Suprapubic skin (tissue), 4 donors: ENCODE data around the gene FEM1C. TPM values are rescaled to one million over a fixed set of nuclear protein-coding genes. Genes with fewer than 3 reads are reported as not detected.
"Not testable (repeated sequence)": the region's sequence is repeated elsewhere in the genome, so short reads cannot be mapped to it uniquely, and the experiment has no call there.

ENCODE experiments used
- DNase-seq, 2 donors: peaks; one replicate each; pipeline ENCODE4 v3.0.0-alpha.2; 2019; ENCODE audit warnings: low spot score in 2 of 2
- H3K27ac ChIP-seq: fragments of 200-600 bp; sonication (generic); one replicate; pipeline ENCODE4 v1.5.1; 2019
- H3K27me3 ChIP-seq: fragments of 200-600 bp; sonication (generic); one replicate; pipeline ENCODE4 v1.5.1; 2019
- H3K36me3 ChIP-seq: fragments of 200-600 bp; sonication (generic); one replicate; pipeline ENCODE4 v1.5.1; 2019
- H3K4me1 ChIP-seq: fragments of 200-600 bp; sonication (generic); one replicate; pipeline ENCODE4 v1.5.1; 2019
- H3K4me3 ChIP-seq: fragments of 200-600 bp; sonication (generic); one replicate; pipeline ENCODE4 v1.5.1; 2019; ENCODE audit warnings: mild to moderate bottlenecking
- H3K9me3 ChIP-seq: fragments of 200-600 bp; sonication (generic); one replicate; pipeline ENCODE4 v1.5.1; 2019
- EP300 ChIP-seq: sonication (generic); formaldehyde crosslinking; IDR thresholded peaks from one replicate; pipeline ENCODE4 v1.6.1; 2017; ENCODE audit warnings: antibody characterized with exemption
- POLR2A ChIP-seq, 2 donors: fragments of 450-650 bp; IDR thresholded peaks; one replicate each; pipeline ENCODE4 v1.6.1; 2017; ENCODE audit warnings: antibody characterized with exemption in 2 of 2, mild to moderate bottlenecking in 2 of 2, moderate library complexity in 2 of 2
- POLR2AphosphoS5 ChIP-seq, 3 donors: sonication (generic); formaldehyde crosslinking; IDR thresholded peaks; one replicate each; pipeline ENCODE4 v1.6.1; 2017; ENCODE audit warnings: antibody characterized with exemption in 3 of 3
- WGBS: methylation state at CpG from one replicate; pipeline ENCODE4 v1.1.5; 2018; 5-methylcytosine and 5-hydroxymethylcytosine counted together
- total RNA-seq, 4 donors: library from RNA; depleted of rRNA; stranded (reverse); fragments of >200 nt; gene quantifications; one replicate each; pipeline ENCODE4 v1.1.0, GENCODE V29; 2016
- TF ChIP-seq, protein P1 (sequence below), 2 donors: fragments of 200-600 bp in 1 of 2; fragments of 450-650 bp in 1 of 2; sonication (generic) in 1 of 2; IDR thresholded peaks; one replicate each; pipeline ENCODE4 v1.5.1; 2016 to 2019; ENCODE audit warnings: antibody characterized with exemption in 2 of 2, mild to moderate bottlenecking in 1 of 2, moderate library complexity in 1 of 2

FEM1C gene
- total RNA-seq, 4 donors from 2014 or later, result 15.4 to 17.8 (median 16.5) TPM

DNA sequence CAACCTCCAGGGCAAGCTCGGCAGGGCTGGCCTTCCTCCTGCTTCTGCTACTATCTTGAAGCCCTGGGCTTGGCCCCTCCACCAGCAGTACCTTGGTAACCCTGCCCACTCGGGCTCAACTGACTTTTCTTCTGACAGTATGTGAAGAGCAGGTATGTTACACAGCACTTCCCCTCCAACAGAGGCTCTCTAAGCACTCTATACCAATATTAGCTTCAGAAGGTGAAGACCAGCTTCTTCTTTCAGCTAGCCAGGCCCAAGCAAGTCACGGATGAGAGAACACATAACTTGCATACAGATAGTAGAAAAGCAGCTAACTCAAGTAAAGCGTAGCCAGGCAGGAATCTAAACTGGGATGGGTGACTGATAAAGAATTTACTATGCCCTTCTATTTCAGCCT is 64.3 kb downstream of the FEM1C start:
- 87% methylated on average over 4 of the region's 4 CpGs for WGBS
- H3K36me3 ChIP-seq, result no peaks in the 10 kb centered on the region
- TF ChIP-seq, protein P1, sequence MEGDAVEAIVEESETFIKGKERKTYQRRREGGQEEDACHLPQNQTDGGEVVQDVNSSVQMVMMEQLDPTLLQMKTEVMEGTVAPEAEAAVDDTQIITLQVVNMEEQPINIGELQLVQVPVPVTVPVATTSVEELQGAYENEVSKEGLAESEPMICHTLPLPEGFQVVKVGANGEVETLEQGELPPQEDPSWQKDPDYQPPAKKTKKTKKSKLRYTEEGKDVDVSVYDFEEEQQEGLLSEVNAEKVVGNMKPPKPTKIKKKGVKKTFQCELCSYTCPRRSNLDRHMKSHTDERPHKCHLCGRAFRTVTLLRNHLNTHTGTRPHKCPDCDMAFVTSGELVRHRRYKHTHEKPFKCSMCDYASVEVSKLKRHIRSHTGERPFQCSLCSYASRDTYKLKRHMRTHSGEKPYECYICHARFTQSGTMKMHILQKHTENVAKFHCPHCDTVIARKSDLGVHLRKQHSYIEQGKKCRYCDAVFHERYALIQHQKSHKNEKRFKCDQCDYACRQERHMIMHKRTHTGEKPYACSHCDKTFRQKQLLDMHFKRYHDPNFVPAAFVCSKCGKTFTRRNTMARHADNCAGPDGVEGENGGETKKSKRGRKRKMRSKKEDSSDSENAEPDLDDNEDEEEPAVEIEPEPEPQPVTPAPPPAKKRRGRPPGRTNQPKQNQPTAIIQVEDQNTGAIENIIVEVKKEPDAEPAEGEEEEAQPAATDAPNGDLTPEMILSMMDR (IDR thresholded peaks at IDR 0.05), result no peak
- TF ChIP-seq POLR2AphosphoS5 (IDR thresholded peaks at IDR 0.05), result no peak
- no peak for TF ChIP-seq POLR2A (IDR thresholded peaks at IDR 0.05)
- no peak for TF ChIP-seq EP300

DNA sequence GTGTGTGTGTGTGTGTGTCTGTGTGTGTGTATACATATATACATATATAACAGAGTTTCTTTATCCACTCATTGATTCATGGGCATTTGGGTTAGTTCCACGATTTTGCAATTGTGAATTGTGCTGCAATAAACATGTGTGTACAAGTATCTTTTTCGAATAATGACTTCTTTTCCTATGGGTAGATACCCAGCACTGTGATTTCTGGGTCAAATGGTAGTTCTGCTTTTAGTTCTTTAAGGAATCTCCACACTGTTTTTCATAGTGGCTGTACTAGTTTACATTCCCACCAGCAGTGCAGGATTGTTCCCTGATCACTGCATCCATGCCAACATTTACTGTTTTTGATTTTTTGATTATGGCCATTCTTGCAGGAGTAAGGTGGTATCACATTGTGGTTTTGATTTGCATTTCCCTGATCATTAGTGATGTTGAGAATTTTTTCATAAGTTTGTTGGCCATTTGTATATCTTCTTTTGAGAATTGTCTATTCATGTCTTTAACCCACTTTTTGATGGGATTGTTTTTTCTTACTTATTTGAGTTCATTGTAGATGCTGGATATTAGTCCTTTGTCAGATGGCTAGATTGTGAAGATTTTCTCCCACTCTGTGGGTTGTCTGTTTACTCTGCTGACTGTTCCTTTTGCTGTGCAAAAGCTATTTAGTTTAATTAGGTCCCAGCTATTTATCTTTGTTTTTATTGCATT is 65.3 kb downstream of the FEM1C start:
- not testable (repeated sequence) for DNase-seq, H3K27ac ChIP-seq, H3K27me3 ChIP-seq, H3K4me3 ChIP-seq, H3K36me3 ChIP-seq, H3K4me1 ChIP-seq, H3K9me3 ChIP-seq
- WGBS, result 53% methylated on average over 2 of the region's 2 CpGs

More for the DNA sequence above, 64.3 kb downstream of the FEM1C start:
- Histone ChIP-seq H3K4me3 (no peak overlapping the region), H3K27ac (no peak overlapping the region), H3K27me3 (peaks cover 3% of the 10 kb centered on the region), H3K9me3 (no peaks in the 10 kb centered on the region), H3K4me1 (no peaks in the 10 kb centered on the region)
- no peak for DNase-seq

DNA sequence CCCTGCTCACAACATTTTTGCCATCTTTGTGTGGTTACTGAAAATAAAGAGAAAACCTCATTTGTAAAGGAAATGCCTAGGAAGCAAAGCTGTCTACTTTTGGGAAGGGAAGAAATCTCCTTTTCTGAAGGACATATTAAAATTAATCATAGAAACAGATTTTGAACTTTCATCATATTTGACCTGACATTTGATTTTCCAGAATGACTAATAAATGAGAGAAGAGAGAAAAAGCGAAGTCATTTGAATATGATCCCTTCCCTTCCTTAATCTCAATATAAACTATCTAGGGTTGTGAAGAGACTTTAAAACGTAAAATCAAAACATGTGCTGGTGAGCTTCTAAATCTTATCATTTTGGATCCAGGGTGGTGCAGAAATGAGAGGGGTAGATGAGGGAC is 66.3 kb downstream of the FEM1C start:
- Histone ChIP-seq H3K9me3 (no peaks in the 10 kb centered on the region), H3K36me3 (no peaks in the 10 kb centered on the region), H3K4me1 (no peaks in the 10 kb centered on the region), H3K27me3 (peaks cover 3% of the 10 kb centered on the region), H3K27ac (no peak overlapping the region), H3K4me3 (no peak overlapping the region)
- WGBS, result 83% methylated on average over 2 of the region's 2 CpGs
- no peak for DNase-seq
- TF ChIP-seq, protein P1 (IDR thresholded peaks at IDR 0.05), result no peak

DNA sequence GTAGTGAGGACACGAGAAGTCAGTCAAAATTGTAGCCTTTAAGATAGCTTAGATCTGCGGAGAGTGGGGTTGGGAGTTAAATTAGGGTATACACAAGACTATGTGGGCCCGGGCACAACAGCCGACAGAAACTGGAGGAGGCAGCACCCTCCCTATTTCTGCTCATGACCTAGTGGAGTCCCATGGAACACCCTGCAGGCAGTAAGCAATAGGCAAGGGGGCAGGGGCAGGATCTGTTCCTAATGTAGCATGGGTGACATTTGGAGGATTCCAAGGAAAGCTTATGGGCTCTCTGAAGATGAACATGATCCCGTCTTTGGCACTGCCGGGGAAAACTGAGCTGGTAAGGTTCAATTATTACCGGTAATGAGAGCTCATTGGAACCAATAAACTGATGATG is 67.0 kb downstream of the FEM1C start:
- Histone ChIP-seq H3K27me3 (peaks cover 3% of the 10 kb centered on the region), H3K27ac (no peak overlapping the region), H3K9me3 (no peaks in the 10 kb centered on the region), H3K4me1 (peaks cover 4% of the 10 kb centered on the region), H3K4me3 (no peak overlapping the region), H3K36me3 (no peaks in the 10 kb centered on the region)
- TF ChIP-seq, protein P1 (IDR thresholded peaks at IDR 0.05), result no peak
- TF ChIP-seq EP300 (no peak), POLR2AphosphoS5 (IDR thresholded peaks at IDR 0.05) (no peak)
- DNase-seq, result no peak
- 92% methylated on average over 7 of the region's 7 CpGs for WGBS

DNA sequence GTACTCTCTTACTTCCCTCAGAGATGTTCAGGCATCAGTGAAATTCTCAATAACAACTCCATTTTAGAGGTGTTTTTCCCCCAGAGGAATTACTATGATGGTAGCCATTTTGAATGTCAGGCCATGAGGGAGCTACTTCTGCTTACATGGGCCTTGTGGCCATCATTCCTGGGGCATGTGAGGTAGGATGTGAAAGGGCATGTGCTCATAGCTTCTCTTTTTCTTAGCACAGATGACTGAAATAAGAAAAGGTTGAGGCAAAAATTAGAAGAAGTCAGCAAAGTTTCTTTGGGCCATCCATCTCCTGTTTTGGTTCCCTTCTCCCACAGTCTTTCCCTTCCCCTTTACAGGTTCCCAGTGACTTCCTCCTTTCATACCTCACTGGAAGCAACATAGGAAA is 68.8 kb downstream of the FEM1C start:
- Histone ChIP-seq H3K27ac (no peak overlapping the region), H3K4me1 (peaks cover 17% of the 10 kb centered on the region), H3K27me3 (peaks cover 3% of the 10 kb centered on the region), H3K36me3 (no peaks in the 10 kb centered on the region), H3K9me3 (no peaks in the 10 kb centered on the region), H3K4me3 (no peak overlapping the region)
- no peak for DNase-seq
- no peak for TF ChIP-seq POLR2A (IDR thresholded peaks at IDR 0.05)
- TF ChIP-seq POLR2AphosphoS5 (IDR thresholded peaks at IDR 0.05), result no peak
- TF ChIP-seq EP300, result no peak
- TF ChIP-seq, protein P1 (IDR thresholded peaks at IDR 0.05), result no peak
